NCI-H2107 treated with DMSO at 0.1 percent for 48 hours (cell line): ENCODE data around the gene CASK.
"Not testable (repeated sequence)": the region's sequence is repeated elsewhere in the genome, so short reads cannot be mapped to it uniquely, and the experiment has no call there.

ENCODE experiments used
- DNase-seq: peaks from one replicate; lab custom pipeline; 2025; ENCODE audit not compliant: unreplicated experiment; lab: John Stamatoyannopoulos, UW

The CASK gene

GRCh38 chrX:41737065-41737464 is 186.3 kb downstream of the CASK start:
- DNase-seq: no peak

DNA sequence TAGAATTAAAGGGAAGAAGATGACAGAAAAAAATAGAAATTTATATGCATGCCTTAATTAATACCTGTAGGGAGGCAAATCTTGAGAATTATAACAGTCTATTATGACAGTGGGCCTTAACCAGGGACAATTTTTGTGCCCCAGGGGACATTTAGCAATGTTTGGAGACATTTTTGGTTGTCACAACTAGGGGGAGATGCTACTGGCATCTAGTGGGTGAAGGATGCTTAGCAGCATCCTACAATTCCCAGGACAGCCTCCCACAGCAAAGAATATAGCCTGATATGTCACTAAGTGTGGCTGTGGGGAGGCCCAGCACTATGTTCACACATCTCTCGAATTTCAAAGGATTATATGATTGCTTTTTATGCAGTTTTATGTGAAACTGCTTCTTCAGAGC is 188.8 kb downstream of the CASK start:
- DNase-seq: peak; percentile 3

DNA sequence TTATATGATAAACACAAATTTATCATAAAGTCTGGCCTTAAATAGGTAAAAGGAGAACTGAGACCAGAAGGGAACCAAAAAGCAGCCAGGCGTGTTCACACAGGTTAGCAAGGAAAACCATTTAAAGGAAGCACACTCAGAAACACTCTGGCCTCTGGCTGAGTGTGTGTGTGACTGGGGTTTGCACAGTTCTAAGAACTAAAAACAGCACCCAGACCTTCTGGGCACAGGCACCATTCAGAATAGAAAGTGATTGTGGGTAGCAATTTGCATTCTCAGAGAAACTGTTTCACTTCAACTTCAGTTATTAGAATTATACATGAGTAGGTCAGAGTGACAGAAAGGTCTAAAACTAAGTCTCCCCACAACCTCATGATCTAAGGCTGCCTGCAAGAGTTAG is 189.4 kb downstream of the CASK start:
- no peak for DNase-seq

DNA sequence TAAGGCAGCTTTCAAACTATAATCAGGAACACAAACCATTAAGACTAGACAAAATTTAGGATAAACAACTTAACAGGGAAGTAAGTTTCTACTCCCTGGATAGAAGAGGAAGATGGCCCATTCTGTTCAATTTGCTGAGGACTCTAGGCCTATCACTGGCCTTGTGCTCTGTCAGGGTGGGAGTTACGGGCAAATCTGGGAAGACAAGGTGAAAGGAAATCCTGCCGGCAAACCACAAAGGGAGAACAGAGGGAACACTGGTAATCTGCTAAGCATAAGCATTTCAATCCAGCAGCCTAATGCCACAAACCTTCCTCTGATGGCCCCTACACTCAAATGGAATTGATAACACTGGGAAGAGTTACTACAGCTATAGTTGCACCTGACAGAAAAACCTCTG is 191.1 kb downstream of the CASK start:
- DNase-seq: no peak

DNA sequence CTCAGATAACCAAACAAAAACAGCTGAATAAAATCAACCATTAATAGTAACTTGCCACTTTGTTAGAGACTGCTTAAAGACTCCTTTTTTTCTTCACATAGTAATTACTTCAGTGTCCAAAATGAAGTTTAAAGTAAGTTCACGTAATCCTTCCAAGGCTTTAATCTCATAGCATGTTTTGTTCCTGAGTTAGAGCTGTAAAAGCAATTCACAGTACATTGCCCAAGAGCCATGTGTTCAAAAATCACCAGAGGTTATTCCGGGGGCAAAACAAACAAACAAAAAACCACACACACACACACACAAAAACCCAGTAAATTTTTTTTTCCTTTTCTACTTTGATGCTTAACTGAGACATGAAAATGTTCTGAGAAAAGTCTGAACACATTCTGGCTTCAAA is 193.3 kb downstream of the CASK start:
- no peak for DNase-seq

GRCh38 chrX:41728125-41728524 is 195.2 kb downstream of the CASK start:
- no peak for DNase-seq

- DNase-seq: no peak
These were observed 199.5 kb downstream of the CASK start, which contains the start of gene GPR82 for GRCh38 chrX:41723826-41724225. GPR82 (plus strand) TSS chrX:41724181; CDS start chrX:41727027, 2,846 bp downstream.

- DNase-seq: no peak
These were observed 200.3 kb downstream of the CASK start for GRCh38 chrX:41722816-41723618.

DNA sequence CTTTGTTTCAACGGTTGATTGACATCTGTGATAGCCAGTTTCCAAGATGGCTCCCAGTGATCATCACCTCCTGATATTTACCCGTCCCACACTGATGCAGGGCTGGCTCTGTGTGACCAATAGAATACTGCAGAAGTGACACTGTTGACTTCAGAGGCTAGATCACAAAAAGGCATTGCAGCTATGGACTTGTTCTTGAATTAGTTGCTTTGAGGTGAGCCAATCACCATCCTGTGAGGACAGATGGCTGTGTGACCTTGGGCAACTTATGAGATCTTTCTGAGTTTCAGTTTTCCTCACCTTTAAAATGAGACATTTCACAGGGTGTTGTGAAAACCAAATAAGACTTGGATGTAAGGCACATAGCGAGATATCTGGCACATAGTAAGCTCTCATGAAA is 201.1 kb downstream of the CASK start:
- no peak for DNase-seq

DNA sequence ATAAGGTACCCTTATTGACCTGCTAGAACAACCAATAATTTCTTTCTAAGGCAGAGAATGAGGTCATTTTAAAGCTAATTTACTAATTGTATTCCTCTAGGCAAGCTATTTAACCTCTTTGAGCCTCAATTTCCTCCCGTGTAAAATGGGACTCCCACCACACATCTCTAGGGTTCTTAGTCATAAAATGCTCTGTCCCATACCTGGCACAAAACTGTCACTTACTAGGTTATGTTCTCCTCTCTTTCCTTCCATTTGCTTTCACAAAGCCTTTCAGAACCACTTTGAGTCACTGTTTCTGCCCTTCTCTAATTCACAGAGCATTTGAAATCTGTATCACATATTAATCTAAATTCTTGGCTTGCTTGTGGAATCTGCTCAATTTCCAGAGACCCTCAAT is 201.8 kb downstream of the CASK start:
- no peak for DNase-seq

- DNase-seq: no peak
These were observed 203.1 kb downstream of the CASK start for GRCh38 chrX:41720125-41720779.

GRCh38 chrX:41719610-41720009 is 203.7 kb downstream of the CASK start:
- not testable (repeated sequence) for DNase-seq

GRCh38 chrX:41718481-41719235 is 204.7 kb downstream of the CASK start:
- no peak for DNase-seq

GRCh38 chrX:41716767-41717473 is 206.4 kb downstream of the CASK start:
- DNase-seq: no peak

DNA sequence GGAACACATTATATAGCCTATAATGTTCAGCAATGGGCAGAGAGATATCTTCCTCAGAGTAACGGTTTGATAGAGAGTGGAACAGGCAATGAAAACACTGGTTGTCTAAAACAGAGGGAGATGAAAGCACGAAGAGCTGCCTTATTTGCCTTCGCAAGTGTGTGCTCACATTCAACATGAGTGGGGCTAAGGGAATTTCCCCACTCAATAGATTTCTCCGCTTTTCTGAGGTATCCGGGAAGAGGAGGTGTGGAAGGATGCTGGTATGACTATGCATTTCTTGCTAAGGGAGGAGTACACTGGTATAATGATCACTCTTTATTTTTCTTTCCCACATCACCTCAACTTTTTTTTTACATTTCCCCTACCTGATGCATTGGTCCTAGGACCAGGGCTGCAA is 207.1 kb downstream of the CASK start:
- no peak for DNase-seq

GRCh38 chrX:41711021-41711667 is 212.2 kb downstream of the CASK start:
- DNase-seq: no peak

GRCh38 chrX:41708486-41708885 is 214.9 kb downstream of the CASK start:
- no peak for DNase-seq

DNA sequence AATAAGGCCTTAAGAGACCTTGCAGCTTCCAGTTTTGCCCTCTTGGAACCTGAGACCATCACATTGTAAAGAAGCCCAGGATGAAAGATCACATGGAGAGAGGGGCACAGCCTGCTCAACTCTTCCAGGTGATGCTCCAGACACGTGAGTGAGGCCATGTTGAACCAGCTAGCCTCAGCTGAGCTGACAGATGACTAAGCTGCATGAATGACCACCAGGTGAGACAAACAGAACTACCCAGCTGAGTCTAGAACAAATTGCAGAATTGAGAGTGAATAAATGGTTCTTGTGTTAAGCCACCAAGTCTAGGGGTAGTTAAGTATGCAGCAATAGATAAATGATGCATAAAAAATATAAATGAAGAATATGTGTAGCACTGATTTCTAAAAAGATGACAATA is 216.1 kb downstream of the CASK start:
- no peak for DNase-seq

GRCh38 chrX:41705680-41706374 is 217.5 kb downstream of the CASK start:
- no peak for DNase-seq

GRCh38 chrX:41705042-41705441 is 218.3 kb downstream of the CASK start:
- DNase-seq: no peak
